Panc1 (cell line): ENCODE measurements around the gene SETD5. TPM values are rescaled to one million over a fixed set of nuclear protein-coding genes. Genes with fewer than 3 reads are reported as not detected.
A peak's percentile ranks its signal among the peaks of the same experiment; 100 is the strongest.

Experiments used
- ATAC-seq: fragments of 200-7000 bp; cut with Tn5 transposase; 2 replicates; pipeline ENCODE4 v1.9.1; 2020; ENCODE audit warnings: mild to moderate bottlenecking, moderate library complexity
- BruUV-seq: library from RNA; stranded (reverse); fragments of 400-500 nt; replicated peaks from 2 replicates; lab custom pipeline; 2021; lab: Mats Ljungman, UMichigan
- CTCF ChIA-PET: fragments of 300-600 bp; sonication (Branson Sonifier 250); formaldehyde crosslinking; loops from one replicate; lab custom pipeline; 2022; ENCODE audit warnings: antibody characterized with exemption; lab: Charles Lee
- POLR2A ChIA-PET: fragments of 300-600 bp; sonication (Branson Sonifier 250); formaldehyde crosslinking; loops from one replicate; lab custom pipeline; 2022; ENCODE audit warnings: antibody characterized with exemption; lab: Charles Lee
- DNase-seq: peaks from one replicate; pipeline ENCODE4 v3.0.0-alpha.2; 2010; ENCODE audit warnings: low read depth, low spot score
- H3K27ac ChIP-seq: 2 replicates; pipeline ENCODE4 v1.5.1; 2011; ENCODE audit warnings: mild to moderate bottlenecking, low read length, inconsistent platforms
- H3K27me3 ChIP-seq: fragments of 200-500 bp; sonication (Bioruptor generic); 2 replicates; pipeline ENCODE4 v1.6.0; 2014; ENCODE audit warnings: low read length, inconsistent platforms; ENCODE audit not compliant: control insufficient read depth, insufficient read depth
- H3K36me3 ChIP-seq: fragments of 200-500 bp; sonication (Bioruptor generic); 2 replicates; pipeline ENCODE4 v1.5.1; 2014; ENCODE audit warnings: inconsistent platforms, mild to moderate bottlenecking, low read length, moderate library complexity; ENCODE audit not compliant: control insufficient read depth, insufficient read depth
- H3K4me1 ChIP-seq: 2 replicates; pipeline ENCODE4 v1.5.1; 2011; ENCODE audit warnings: inconsistent platforms, mild to moderate bottlenecking, low read length, moderate library complexity; ENCODE audit not compliant: control insufficient read depth, insufficient read depth
- H3K4me3 ChIP-seq, 2 experiments: 2 replicates each; pipeline ENCODE4 v1.5.1; 2011 to 2012; ENCODE audit warnings: low read depth in 2 of 2, low read length in 2 of 2, mild to moderate bottlenecking in 2 of 2, inconsistent platforms in 1 of 2, moderate library complexity in 1 of 2
- H3K9me3 ChIP-seq: fragments of 200-500 bp; sonication (Bioruptor generic); 2 replicates; pipeline ENCODE4 v1.5.1; 2014; ENCODE audit warnings: low read depth, mild to moderate bottlenecking, inconsistent platforms, low read length, moderate library complexity; ENCODE audit not compliant: control insufficient read depth, insufficient read depth
- POLR2AphosphoS5 ChIP-seq: IDR thresholded peaks from 2 replicates; pipeline ENCODE4 v1.6.1; 2012; ENCODE audit warnings: mild to moderate bottlenecking, low read depth, low read length, moderate library complexity
- SIN3A ChIP-seq: IDR thresholded peaks from 2 replicates; pipeline ENCODE4 v1.6.1; 2012; ENCODE audit warnings: low read depth, mild to moderate bottlenecking, low read length, moderate library complexity, borderline replicate concordance; ENCODE audit not compliant: insufficient read depth
- TCF7L2 ChIP-seq: IDR thresholded peaks from 2 replicates; pipeline ENCODE4 v1.6.1; 2011; ENCODE audit warnings: mild to moderate bottlenecking, low read depth, low read length, inconsistent platforms
- in situ Hi-C: cut with HindIII; loops from 2 replicates; pipeline ENCODE4 v1.10.0; 2016; ENCODE audit warnings: low sequenced_read_pairs, low pct_unique_long_range_greater_than_20kb
- intact Hi-C: fragments of 100-400 bp; cut with micrococcal nuclease; formaldehyde crosslinking; loops from one replicate; pipeline ENCODE4 v1.10.0; 2022; ENCODE audit not compliant: unreplicated experiment
- total RNA-seq: library from RNA; stranded (reverse); gene quantifications from one replicate; pipeline ENCODE4 v1.2.1, GENCODE V29; 2021; ENCODE audit not compliant: unreplicated experiment
- TF ChIP-seq, protein P1 (sequence below), 2 experiments: IDR thresholded peaks; 2 replicates each; pipeline ENCODE4 v1.6.1; 2011 to 2012; ENCODE audit warnings: low read depth in 2 of 2, control low read depth in 1 of 2, low read length in 1 of 2, mild to moderate bottlenecking in 1 of 2, moderate library complexity in 1 of 2; ENCODE audit not compliant: insufficient read depth in 1 of 2
- TF ChIP-seq, protein P2 (sequence below): fragments of 450-650 bp; IDR thresholded peaks from 2 replicates; pipeline ENCODE4 v1.5.1; 2017; ENCODE audit warnings: mild to moderate bottlenecking

SETD5 gene
- total RNA-seq, 1 experiment from 2014 or later, result 69.4 TPM

DNA sequence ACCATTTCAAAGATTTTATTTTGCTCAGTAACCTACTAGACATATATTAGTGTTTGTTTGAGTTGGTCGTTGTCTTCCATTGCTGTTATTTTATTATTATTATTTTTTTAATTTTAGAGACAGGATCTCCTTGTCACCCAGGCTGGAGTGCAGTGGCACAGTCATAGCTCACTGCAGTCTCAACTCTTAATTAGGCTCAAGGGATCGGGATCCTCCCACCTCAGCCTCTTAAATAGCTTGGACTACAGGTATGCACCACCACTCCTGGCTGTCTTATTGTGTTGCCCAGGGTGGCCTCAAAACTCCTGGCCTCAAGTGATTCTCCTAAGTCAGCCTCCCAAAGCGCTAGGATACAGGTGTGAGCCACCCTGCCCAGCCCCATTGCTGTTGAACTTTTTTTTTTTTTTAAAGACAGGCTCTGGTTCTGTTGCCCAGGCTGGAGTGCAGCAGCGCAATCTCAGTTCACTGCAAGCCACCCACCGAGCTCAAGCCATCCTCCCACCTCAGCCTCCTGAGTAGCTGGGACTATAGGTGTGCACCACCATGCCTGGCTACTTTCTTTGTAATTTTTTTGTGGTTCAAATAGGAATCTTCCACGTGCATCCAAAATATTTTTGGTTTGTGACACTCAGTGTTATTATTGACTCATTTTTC lies 18.2 kb downstream of the SETD5 start:
- ChIA-PET POLR2A (no interaction called here), CTCF (no interaction called here)
- TF ChIP-seq TCF7L2, result no peak
- TF ChIP-seq, protein P1, sequence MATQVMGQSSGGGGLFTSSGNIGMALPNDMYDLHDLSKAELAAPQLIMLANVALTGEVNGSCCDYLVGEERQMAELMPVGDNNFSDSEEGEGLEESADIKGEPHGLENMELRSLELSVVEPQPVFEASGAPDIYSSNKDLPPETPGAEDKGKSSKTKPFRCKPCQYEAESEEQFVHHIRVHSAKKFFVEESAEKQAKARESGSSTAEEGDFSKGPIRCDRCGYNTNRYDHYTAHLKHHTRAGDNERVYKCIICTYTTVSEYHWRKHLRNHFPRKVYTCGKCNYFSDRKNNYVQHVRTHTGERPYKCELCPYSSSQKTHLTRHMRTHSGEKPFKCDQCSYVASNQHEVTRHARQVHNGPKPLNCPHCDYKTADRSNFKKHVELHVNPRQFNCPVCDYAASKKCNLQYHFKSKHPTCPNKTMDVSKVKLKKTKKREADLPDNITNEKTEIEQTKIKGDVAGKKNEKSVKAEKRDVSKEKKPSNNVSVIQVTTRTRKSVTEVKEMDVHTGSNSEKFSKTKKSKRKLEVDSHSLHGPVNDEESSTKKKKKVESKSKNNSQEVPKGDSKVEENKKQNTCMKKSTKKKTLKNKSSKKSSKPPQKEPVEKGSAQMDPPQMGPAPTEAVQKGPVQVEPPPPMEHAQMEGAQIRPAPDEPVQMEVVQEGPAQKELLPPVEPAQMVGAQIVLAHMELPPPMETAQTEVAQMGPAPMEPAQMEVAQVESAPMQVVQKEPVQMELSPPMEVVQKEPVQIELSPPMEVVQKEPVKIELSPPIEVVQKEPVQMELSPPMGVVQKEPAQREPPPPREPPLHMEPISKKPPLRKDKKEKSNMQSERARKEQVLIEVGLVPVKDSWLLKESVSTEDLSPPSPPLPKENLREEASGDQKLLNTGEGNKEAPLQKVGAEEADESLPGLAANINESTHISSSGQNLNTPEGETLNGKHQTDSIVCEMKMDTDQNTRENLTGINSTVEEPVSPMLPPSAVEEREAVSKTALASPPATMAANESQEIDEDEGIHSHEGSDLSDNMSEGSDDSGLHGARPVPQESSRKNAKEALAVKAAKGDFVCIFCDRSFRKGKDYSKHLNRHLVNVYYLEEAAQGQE (IDR thresholded peaks at IDR 0.05; ENCODE audit: insufficient read depth in 1 of 2, low read depth in 2 of 2, low read length in 1 of 2), result no peak
- no peak for TF ChIP-seq POLR2AphosphoS5
- no peak for TF ChIP-seq SIN3A
- TF ChIP-seq, protein P2, sequence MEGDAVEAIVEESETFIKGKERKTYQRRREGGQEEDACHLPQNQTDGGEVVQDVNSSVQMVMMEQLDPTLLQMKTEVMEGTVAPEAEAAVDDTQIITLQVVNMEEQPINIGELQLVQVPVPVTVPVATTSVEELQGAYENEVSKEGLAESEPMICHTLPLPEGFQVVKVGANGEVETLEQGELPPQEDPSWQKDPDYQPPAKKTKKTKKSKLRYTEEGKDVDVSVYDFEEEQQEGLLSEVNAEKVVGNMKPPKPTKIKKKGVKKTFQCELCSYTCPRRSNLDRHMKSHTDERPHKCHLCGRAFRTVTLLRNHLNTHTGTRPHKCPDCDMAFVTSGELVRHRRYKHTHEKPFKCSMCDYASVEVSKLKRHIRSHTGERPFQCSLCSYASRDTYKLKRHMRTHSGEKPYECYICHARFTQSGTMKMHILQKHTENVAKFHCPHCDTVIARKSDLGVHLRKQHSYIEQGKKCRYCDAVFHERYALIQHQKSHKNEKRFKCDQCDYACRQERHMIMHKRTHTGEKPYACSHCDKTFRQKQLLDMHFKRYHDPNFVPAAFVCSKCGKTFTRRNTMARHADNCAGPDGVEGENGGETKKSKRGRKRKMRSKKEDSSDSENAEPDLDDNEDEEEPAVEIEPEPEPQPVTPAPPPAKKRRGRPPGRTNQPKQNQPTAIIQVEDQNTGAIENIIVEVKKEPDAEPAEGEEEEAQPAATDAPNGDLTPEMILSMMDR, result no peak
- Histone ChIP-seq H3K4me3 (no peak overlapping the region), H3K27ac (no peak overlapping the region), H3K4me1 (peaks cover 19% of the 10 kb centered on the region), H3K9me3 (no peaks in the 10 kb centered on the region), H3K36me3 (no peaks in the 10 kb centered on the region), H3K27me3 (no peaks in the 10 kb centered on the region)
- intact Hi-C loops, result no loop called here
- ATAC-seq, result peak; percentile 56; the same call in 1 of the 2 replicates
- in situ Hi-C loops, result no loop called here
- BruUV-seq, result no TSS peak
- DNase-seq, result no peak

DNA sequence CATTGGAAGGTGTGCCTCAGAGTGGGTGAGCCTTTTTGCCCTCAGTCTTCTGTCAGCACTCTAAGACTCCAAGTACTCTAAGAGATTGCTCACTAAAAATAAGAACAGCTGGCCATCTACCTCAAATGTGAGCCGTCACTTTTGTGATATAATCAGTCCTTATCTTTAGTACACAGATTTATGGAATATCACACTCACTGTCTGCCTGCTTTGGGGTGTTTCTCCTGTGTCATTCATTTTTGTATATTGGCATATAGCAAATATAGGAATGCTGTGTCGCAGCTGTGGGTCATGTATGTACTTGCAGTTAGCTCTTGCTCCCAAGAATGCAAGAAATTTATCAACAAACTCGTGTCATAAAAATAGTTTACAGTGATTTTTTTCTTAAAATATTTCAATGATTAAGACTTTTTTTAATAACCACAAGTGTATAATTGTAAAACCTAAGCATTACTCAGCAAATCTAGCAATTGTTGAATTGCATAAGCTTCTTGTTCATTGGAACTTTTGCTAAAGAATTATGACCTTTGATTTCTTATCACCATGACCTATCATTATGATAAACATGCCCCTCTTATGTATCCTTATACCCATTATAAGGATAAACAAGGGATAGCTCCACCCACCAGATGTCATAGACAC lies 18.8 kb downstream of the SETD5 start:
- ChIA-PET CTCF (no interaction called here), POLR2A (interaction anchor here (1.2 kb wide), 1 partner anchor 19 kb away, joined by 3 read pairs; the partner anchor contains the start of gene SETD5)
- peaks cover 25% of the 10 kb centered on the region for H3K4me1 ChIP-seq
- in situ Hi-C loops (no loop called here), intact Hi-C loops (no loop called here)
- H3K36me3 ChIP-seq, result no peaks in the 10 kb centered on the region
- DNase-seq, result no peak
- no peak overlapping the region for H3K4me3 ChIP-seq
- no peak overlapping the region for H3K27ac ChIP-seq
- H3K27me3 ChIP-seq, result no peaks in the 10 kb centered on the region
- TF ChIP-seq, protein P1 (IDR thresholded peaks at IDR 0.05; ENCODE audit: insufficient read depth in 1 of 2, low read depth in 2 of 2, low read length in 1 of 2), result no peak
- no TSS peak for BruUV-seq
- no peaks in the 10 kb centered on the region for H3K9me3 ChIP-seq
- ATAC-seq, result no peak
